NCI-H187 (cell line): Measurements from ENCODE around the gene RER1.
A peak's percentile ranks its signal among the peaks of the same experiment; 100 is the strongest.

ENCODE experiments used
- DNase-seq, 2 experiments: peaks; one replicate each; lab custom pipeline; 2025; lab: John Stamatoyannopoulos, UW

The RER1 gene

GRCh38 chr1:2407991-2408275 is 16.3 kb downstream of the RER1 start:
- DNase-seq: no peak

DNA sequence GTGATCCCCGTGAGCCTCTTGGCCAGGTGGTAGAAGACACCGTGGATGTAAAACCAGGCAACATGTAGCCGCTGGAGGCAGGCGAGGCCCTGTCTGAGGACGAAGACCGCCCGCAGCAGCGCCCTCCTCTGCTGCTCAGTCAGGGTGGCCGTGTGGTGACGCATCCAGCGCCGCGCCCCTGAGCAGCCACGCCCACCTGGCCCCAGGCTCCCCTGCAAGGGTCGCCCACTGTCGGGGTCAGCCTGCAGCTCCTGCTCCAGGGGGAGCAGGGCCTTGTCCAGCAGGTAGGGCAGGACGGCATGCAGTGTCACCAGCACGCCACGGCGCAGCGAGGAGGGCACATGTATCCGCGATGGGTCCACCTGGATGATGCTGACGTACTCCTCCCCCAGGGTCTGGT is 16.8 kb downstream of the RER1 start:
- DNase-seq: no peak

- DNase-seq: no peak
Measured at GRCh38 chr1:2408859-2409276, 17.2 kb downstream of the RER1 start.

- no peak for DNase-seq
Measured at GRCh38 chr1:2409745-2410144, 18.1 kb downstream of the RER1 start.

DNA sequence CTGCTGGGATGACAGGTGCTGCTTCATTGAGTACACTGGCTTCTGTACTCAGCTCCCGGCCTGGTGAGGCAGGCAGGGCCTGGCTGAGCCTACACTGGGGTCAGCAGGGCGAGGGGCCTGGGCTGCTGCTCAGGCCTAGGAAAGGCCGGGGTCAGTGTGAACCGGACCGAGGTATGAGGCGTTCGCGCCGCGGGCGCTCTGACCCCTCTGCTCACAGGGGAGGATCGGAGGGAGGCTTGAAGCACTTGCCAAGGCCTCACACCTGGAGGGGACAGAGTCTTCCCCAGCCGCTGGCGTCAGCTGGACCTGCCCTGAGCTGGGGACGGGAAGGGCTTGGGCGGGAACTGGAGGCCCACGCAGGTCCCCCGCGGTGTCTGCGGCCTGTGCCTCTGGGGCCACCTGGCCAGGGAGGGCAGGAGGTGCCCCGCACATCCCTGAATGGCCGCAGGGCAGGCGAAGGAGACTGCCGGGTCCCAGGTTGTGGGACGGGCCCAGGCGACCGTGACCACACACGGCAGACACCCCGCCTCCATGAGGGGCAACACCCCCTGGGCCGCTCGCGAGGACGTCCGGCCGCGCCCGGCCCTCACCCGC is 20.3 kb downstream of the RER1 start:
- DNase-seq: no peak

- DNase-seq: peak; percentile 95 to 99
Measured at GRCh38 chr1:2412395-2412772, 20.7 kb downstream of the RER1 start, which contains the start of gene PEX10. Gene PEX10, minus strand, starts transcription at chr1:2412564. Its CDS starts 62 bp downstream, at chr1:2412502.

- DNase-seq: peak in 1 of 2 experiments; percentile 4
Measured at GRCh38 chr1:2412773-2413494, 21.3 kb downstream of the RER1 start.

GRCh38 chr1:2413495-2414296 is 22.1 kb downstream of the RER1 start:
- no peak for DNase-seq

DNA sequence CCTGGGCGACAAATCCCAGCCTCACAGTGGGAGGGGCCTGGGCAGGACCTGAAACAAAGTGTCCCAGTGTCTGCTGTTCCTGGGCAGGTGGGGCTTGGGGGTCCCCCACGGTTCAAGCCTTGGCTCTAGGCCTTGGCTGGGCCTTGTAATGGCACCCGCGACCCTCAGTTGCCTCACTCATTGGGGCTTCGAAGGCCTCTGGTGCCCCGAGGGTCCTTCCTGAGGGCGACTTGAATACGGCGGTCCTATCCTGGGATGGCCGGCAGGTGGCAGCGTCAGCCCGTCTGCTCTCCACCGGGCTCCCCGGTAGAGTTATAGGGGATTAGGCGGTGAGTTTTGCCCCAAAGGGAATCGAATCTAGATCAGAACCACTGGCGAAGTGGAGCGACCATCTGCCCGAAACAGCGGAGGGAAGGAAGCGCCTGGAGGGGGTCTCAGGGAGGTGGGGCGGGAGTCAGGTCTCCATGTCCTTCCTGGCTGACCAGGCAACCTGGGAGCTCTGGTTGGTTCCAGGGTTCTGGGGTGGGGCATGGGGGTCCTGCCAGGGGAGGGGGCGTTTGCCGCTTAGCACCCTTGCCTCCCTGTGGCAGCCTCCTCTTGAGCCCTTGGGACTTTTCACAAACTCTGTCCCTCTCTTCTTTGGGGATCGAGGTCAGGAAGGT is 22.8 kb downstream of the RER1 start:
- DNase-seq: peak; percentile 34 to 43

DNA sequence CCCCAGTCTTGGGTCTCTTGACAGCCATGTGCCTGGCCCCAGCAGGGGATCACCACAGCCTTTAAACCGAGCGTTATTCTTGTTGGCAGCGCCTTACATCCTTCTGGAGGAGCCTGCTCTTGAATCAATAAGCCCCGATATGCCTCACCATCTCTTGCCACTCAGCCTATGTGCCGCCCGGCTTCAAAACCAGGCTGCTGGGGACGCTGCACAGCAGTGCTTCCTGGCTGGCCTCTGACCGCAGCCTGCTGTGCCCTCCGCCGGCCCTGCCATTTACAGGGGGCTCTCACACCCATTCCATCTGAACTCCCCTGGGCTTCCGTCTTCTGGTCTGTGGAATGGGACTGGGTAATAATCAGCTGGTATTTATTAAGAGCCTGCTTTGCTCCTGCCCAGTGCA is 23.7 kb downstream of the RER1 start:
- DNase-seq: no peak

DNA sequence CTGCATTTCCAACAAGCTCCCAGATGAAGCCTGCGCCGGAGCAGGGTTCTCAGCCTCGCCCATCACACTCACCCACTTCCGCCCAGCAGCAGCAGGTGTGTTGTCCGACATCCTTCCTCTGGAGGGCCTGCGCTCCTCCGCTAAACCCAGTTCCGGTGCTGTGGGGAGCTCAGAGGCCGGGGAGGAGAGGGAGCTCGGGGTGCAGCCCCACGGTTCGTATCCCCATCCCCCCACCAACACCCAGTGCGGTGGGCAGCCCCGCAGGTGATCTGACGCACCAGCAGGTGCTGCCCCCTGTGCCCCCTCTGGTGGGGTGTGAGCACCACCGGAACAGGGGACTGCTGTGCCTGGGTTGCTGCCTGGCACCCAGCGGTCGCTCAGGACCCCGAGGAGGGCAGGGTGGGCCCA is 24.2 kb downstream of the RER1 start:
- no peak for DNase-seq

GRCh38 chr1:2416403-2416802 is 24.8 kb downstream of the RER1 start:
- no peak for DNase-seq

GRCh38 chr1:2417083-2417832 is 25.6 kb downstream of the RER1 start:
- no peak for DNase-seq

DNA sequence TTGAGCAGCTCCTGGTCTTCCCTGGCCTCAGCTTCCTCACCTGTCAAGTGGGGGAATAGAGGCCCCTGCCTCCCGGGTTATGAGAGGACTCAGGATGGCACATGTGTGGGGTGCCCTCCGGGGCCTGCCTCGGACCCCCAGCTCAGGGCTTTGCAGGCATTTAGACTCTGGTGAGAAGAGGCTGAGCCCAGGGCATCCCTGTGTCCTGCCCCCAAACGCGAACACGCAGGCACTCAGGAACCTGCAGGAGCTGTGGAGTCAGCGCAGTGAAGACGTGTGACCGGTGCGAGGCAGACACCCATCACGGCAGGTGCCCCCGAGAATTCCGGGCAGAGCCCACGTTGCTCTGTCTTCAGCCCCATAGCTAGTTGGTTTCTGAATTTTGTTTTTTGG is 26.2 kb downstream of the RER1 start:
- DNase-seq: no peak

GRCh38 chr1:2418791-2419320 is 27.2 kb downstream of the RER1 start:
- no peak for DNase-seq

- DNase-seq: no peak
Measured at GRCh38 chr1:2419416-2419815, 27.8 kb downstream of the RER1 start.

- no peak for DNase-seq
Measured at GRCh38 chr1:2422523-2422922, 30.9 kb downstream of the RER1 start.

- no peak for DNase-seq
Measured at GRCh38 chr1:2425892-2426291, 34.3 kb downstream of the RER1 start.

DNA sequence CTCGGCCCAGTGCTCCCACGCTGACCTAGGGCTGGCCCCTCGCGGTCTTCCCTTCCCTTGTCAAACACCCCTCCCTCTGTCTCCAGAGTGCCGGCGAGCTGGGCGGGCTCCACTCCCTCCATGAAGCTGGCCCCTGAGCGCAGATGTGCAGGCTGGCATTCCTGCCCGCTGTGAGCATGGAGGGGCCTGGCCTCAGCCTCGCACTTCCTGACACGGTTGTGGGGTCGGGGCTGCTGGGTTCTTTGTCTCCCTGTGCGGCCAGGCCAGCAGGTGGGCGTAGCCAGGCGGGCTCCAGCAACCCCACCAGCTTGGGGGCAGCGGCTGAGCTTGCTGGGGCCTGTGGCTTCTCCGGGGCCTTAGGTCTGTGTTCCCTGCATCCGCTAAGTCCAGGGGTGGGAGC is 34.9 kb downstream of the RER1 start:
- DNase-seq: no peak

DNA sequence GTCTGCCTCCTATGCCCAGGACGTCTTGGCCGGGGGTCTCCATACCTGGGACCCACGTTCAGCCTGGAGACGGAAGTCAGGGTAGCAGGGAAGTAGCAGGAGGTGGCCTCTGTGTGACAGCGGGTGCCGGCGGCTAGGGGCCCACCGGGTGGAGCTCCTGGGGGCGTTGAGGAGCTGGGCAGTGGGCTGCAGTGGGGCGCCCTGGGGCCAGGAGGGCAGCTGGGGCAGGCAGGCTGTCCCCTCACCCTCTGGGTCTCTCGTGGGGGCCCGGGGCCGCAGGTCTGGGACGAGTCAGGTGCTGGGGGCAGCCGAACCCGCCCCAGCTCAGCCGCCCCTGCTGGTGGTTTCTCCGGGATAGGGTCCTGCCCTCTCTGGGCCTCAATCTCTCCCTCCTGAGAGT is 35.4 kb downstream of the RER1 start:
- DNase-seq: no peak

GRCh38 chr1:2427976-2428375 is 36.3 kb downstream of the RER1 start:
- DNase-seq: no peak

DNA sequence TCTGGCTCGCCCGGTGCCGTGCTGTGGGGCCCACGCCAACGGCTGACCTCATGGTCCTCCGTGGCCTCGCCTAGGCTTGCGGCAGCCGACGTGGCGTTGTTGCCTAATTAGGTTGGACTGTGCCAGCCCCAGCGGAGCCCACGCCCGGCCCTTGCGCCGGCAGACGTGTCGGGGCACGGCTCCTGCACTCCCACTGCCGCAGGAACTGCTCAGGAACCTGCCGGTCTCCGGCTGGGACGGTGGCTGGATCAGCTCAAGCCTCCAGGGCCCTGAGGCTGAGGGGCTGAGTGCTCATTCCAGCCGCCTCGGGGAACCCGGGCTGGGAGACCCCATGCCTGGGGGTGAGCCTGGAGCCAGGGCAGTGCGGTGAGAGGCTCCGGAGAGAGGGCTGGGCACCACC is 36.8 kb downstream of the RER1 start:
- DNase-seq: no peak
